Measurements from ENCODE around the gene SLC16A1. TPM values are rescaled to one million over a fixed set of nuclear protein-coding genes. Genes with fewer than 3 reads are reported as not detected.
A peak's percentile ranks its signal among the peaks of the same experiment; 100 is the strongest.

Gene SLC16A1, protein sequence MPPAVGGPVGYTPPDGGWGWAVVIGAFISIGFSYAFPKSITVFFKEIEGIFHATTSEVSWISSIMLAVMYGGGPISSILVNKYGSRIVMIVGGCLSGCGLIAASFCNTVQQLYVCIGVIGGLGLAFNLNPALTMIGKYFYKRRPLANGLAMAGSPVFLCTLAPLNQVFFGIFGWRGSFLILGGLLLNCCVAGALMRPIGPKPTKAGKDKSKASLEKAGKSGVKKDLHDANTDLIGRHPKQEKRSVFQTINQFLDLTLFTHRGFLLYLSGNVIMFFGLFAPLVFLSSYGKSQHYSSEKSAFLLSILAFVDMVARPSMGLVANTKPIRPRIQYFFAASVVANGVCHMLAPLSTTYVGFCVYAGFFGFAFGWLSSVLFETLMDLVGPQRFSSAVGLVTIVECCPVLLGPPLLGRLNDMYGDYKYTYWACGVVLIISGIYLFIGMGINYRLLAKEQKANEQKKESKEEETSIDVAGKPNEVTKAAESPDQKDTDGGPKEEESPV
- polyA plus RNA-seq (2013, experiment 1 of 2) = 35.0 TPM
- 35.9 TPM for polyA plus RNA-seq (2013, experiment 2 of 2)

GRCh38 chr1:112955773-112956543 is at the start of gene SLC16A1:
TSS of gene SLC16A1 (minus strand) at chr1:112956196. CDS start at chr1:112929308, 26,888 bp downstream.
- Histone ChIP-seq H3K18ac (ENCODE audit: low read depth in 1 of 2, low read length in 2 of 2) (peak within 1 kb of the TSS; percentile 93 to 99), H4K91ac (ENCODE audit: low read length) (peak within 1 kb of the TSS; percentile 87), H2BK120ac (ENCODE audit: low read depth, low read length) (peak within 1 kb of the TSS; percentile 73), H2BK5ac (ENCODE audit: low read depth, low read length, poor library complexity, severe bottlenecking) (peak within 1 kb of the TSS; percentile 62), H3K9me3 (ENCODE audit: control insufficient read depth, low read length) (no peaks in the 10 kb centered on the region), H3K27ac (ENCODE audit: low read length, poor library complexity, severe bottlenecking) (peak within 1 kb of the TSS; percentile 94), H2AFZ (ENCODE audit: low read depth, low read length) (peak within 1 kb of the TSS; percentile 93), H3K9ac (ENCODE audit: low read length) (peak within 1 kb of the TSS; percentile 92), H3K4me1 (ENCODE audit: control insufficient read depth, insufficient read depth, low read depth, low read length) (peaks cover 7% of the 10 kb centered on the region), H3K4ac (ENCODE audit: low read depth in 1 of 2, low read length in 2 of 2) (peak within 1 kb of the TSS; percentile 87 to 92), H3K27me3 (ENCODE audit: control insufficient read depth in 1 of 2, insufficient read depth in 1 of 2, low read length in 2 of 2) (no peaks in the 10 kb centered on the region), H3K36me3 (ENCODE audit: control insufficient read depth in 1 of 2, insufficient read depth in 2 of 2, low read depth in 1 of 2, low read length in 2 of 2) (peaks cover 0 to 9% of the 10 kb centered on the region in 2 experiments), H3K14ac (ENCODE audit: low read length in 2 of 2) (peak within 1 kb of the TSS in 1 of 2 experiments; percentile 96), H2BK15ac (ENCODE audit: low read depth, poor library complexity, severe bottlenecking) (peak within 1 kb of the TSS; percentile 83), H3K23ac (ENCODE audit: low read length in 2 of 2) (peak within 1 kb of the TSS in 1 of 2 experiments; percentile 96), H3K79me1 (replicated peaks; ENCODE audit: low read length, poor library complexity, severe bottlenecking) (peaks cover 2% of the 10 kb centered on the region), H2AK5ac (ENCODE audit: low read length, severe bottlenecking) (peak within 1 kb of the TSS; percentile 70), H2BK12ac (ENCODE audit: low read length in 2 of 2) (peak within 1 kb of the TSS; percentile 59 to 65), H3K4me2 (ENCODE audit: low read length, poor library complexity, severe bottlenecking) (peak within 1 kb of the TSS; percentile 91), H3K4me3 (ENCODE audit: insufficient read depth in 1 of 2, low read depth in 1 of 2, low read length in 2 of 2) (peak within 1 kb of the TSS; percentile 90 to 91), H4K8ac (ENCODE audit: low read length) (peak within 1 kb of the TSS; percentile 90)
- peak; percentile 95 for DNase-seq
- under 1% methylated on average over 90 of the region's 90 CpGs for WGBS

DNA sequence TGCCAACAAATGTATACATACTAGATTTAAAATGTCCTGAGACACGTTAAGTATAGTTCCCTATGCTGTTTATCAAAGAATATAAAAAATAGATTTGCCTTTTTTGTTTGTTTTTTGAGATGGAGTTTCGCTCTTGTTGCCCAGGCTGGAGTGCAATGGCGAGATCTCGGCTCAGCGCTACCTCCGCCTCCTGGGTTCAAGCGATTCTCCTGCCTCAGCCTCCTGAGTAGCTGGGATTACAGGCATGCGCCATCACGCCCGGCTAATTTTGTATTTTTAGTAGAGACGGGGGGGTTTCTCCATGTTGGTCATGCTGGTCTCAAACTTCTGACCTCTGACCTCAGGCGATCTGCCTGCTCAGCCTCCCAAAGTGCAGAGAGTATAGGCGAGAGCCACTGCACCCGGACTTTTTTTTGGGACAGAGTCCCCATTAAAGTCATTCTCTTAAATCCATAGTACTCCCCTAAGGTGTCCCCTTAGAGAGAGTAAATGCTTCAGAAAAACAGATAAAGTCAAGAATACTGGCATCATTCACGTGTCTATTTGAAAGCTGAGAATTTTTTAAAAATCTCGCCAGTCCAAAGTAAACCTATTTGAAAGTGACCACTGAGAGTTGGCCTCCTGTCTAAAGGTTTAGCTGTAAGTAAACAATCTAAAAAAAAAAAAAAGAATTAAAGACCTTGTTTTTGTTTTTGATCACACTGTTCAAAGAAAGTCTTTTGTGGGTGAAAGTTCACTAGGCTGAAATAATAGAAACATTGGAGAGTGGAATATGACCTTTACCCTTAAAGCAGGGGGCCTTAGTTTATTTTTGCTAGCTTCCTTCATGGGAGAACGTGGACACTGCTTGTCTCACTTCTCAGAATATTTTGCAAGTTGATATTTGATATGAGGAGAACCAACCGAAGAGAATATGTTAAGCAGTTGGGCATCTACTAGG is 48.0 kb upstream of the SLC16A1 start:
- Histone ChIP-seq H3K14ac (ENCODE audit: low read length in 2 of 2) (no peak overlapping the region), H2BK5ac (ENCODE audit: low read depth, low read length, poor library complexity, severe bottlenecking) (no peak overlapping the region), H3K23ac (ENCODE audit: low read length in 2 of 2) (no peak overlapping the region), H3K36me3 (ENCODE audit: control insufficient read depth in 1 of 2, insufficient read depth in 2 of 2, low read depth in 1 of 2, low read length in 2 of 2) (peaks cover 3 to 35% of the 10 kb centered on the region in 2 experiments), H2BK120ac (ENCODE audit: low read depth, low read length) (no peak overlapping the region), H3K4me2 (ENCODE audit: low read length, poor library complexity, severe bottlenecking) (no peak overlapping the region), H4K8ac (ENCODE audit: low read length) (no peak overlapping the region), H3K27ac (ENCODE audit: low read length, poor library complexity, severe bottlenecking) (no peak overlapping the region), H3K9me3 (ENCODE audit: control insufficient read depth, low read length) (no peaks in the 10 kb centered on the region), H4K91ac (ENCODE audit: low read length) (no peak overlapping the region), H2AFZ (ENCODE audit: low read depth, low read length) (no peak overlapping the region), H3K79me1 (replicated peaks; ENCODE audit: low read length, poor library complexity, severe bottlenecking) (no peaks in the 10 kb centered on the region), H3K4ac (ENCODE audit: low read depth in 1 of 2, low read length in 2 of 2) (no peak overlapping the region), H2AK5ac (ENCODE audit: low read length, severe bottlenecking) (no peak overlapping the region), H3K27me3 (ENCODE audit: control insufficient read depth in 1 of 2, insufficient read depth in 1 of 2, low read length in 2 of 2) (no peaks in the 10 kb centered on the region), H3K18ac (ENCODE audit: low read depth in 1 of 2, low read length in 2 of 2) (no peak overlapping the region), H3K9ac (ENCODE audit: low read length) (no peak overlapping the region), H3K4me1 (ENCODE audit: control insufficient read depth, insufficient read depth, low read depth, low read length) (no peaks in the 10 kb centered on the region), H2BK15ac (ENCODE audit: low read depth, poor library complexity, severe bottlenecking) (no peak overlapping the region), H3K4me3 (ENCODE audit: insufficient read depth in 1 of 2, low read depth in 1 of 2, low read length in 2 of 2) (no peak overlapping the region), H2BK12ac (ENCODE audit: low read length in 2 of 2) (no peak overlapping the region)
- WGBS = 94% methylated on average over 17 of the region's 18 CpGs
- DNase-seq = no peak

DNA sequence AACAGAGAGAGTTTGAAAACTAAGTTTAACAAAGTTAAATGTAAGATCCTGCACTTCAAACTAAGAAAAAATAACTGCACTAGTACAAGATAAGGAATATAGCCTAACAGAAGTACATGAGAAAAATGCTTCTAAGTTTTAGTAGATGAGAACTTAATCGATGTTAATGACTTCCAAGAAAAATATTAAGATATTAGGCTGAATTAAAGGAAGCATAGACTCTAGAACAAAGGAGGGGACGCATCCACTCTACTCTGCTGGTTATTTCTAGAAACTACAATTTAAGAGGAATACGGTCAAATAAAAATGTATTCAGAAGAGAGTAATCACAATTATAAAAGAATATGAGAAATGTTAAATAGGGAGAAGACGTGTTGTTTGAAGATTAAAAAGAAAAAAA is 46.3 kb upstream of the SLC16A1 start:
- H3K79me1 ChIP-seq (replicated peaks; ENCODE audit: low read length, poor library complexity, severe bottlenecking) = peaks cover 2% of the 10 kb centered on the region
- no peak overlapping the region for H2AK5ac ChIP-seq (ENCODE audit: low read length, severe bottlenecking)
- H3K9ac ChIP-seq (ENCODE audit: low read length) = no peak overlapping the region

More for the DNA sequence above, 46.3 kb upstream of the SLC16A1 start:
- no peaks in the 10 kb centered on the region for H3K9me3 ChIP-seq (ENCODE audit: control insufficient read depth, low read length)
- H4K8ac ChIP-seq (ENCODE audit: low read length) = no peak overlapping the region
- H3K27ac ChIP-seq (ENCODE audit: low read length, poor library complexity, severe bottlenecking) = no peak overlapping the region
- H3K4me1 ChIP-seq (ENCODE audit: control insufficient read depth, insufficient read depth, low read depth, low read length) = peaks cover 2% of the 10 kb centered on the region
- no peak for DNase-seq
- H3K4me3 ChIP-seq (ENCODE audit: insufficient read depth in 1 of 2, low read depth in 1 of 2, low read length in 2 of 2) = no peak overlapping the region
- H3K36me3 ChIP-seq (ENCODE audit: control insufficient read depth in 1 of 2, insufficient read depth in 2 of 2, low read depth in 1 of 2, low read length in 2 of 2) = peaks cover 3 to 28% of the 10 kb centered on the region in 2 experiments
- H2BK5ac ChIP-seq (ENCODE audit: low read depth, low read length, poor library complexity, severe bottlenecking) = no peak overlapping the region
- no peak overlapping the region for H2BK120ac ChIP-seq (ENCODE audit: low read depth, low read length)
- no peak overlapping the region for H3K4ac ChIP-seq (ENCODE audit: low read depth in 1 of 2, low read length in 2 of 2)
- WGBS = 100% methylated on average over 1 of the region's 4 CpGs
- no peak overlapping the region for H3K18ac ChIP-seq (ENCODE audit: low read depth in 1 of 2, low read length in 2 of 2)
- H3K23ac ChIP-seq (ENCODE audit: low read length in 2 of 2) = no peak overlapping the region
- H2BK12ac ChIP-seq (ENCODE audit: low read length in 2 of 2) = no peak overlapping the region
- no peak overlapping the region for H2AFZ ChIP-seq (ENCODE audit: low read depth, low read length)
- H4K91ac ChIP-seq (ENCODE audit: low read length) = no peak overlapping the region
- H3K14ac ChIP-seq (ENCODE audit: low read length in 2 of 2) = no peak overlapping the region
- no peak overlapping the region for H3K4me2 ChIP-seq (ENCODE audit: low read length, poor library complexity, severe bottlenecking)
- no peaks in the 10 kb centered on the region for H3K27me3 ChIP-seq (ENCODE audit: control insufficient read depth in 1 of 2, insufficient read depth in 1 of 2, low read length in 2 of 2)
- no peak overlapping the region for H2BK15ac ChIP-seq (ENCODE audit: low read depth, poor library complexity, severe bottlenecking)
